MM.1S (cell line): ENCODE data around the gene VSTM4.

Source experiments
- CTCF ChIP-seq: fragments of 300-600 bp; sonication (generic); IDR thresholded peaks from 2 replicates; pipeline ENCODE4 v1.5.1; 2016; ENCODE audit warnings: antibody characterized with exemption, low read length, mixed read lengths
- EZH2 ChIP-seq: fragments of 300-600 bp; sonication (generic); optimal IDR thresholded peaks from 2 replicates; pipeline ENCODE3; 2017; ENCODE audit warnings: low read depth, mild to moderate bottlenecking, antibody characterized with exemption, low read length, mixed read lengths
- EZH2phosphoT487 ChIP-seq: fragments of 300-600 bp; sonication (generic); IDR thresholded peaks from 2 replicates; pipeline ENCODE4 v1.6.1; 2018; ENCODE audit warnings: antibody characterized with exemption, low read length

DNA sequence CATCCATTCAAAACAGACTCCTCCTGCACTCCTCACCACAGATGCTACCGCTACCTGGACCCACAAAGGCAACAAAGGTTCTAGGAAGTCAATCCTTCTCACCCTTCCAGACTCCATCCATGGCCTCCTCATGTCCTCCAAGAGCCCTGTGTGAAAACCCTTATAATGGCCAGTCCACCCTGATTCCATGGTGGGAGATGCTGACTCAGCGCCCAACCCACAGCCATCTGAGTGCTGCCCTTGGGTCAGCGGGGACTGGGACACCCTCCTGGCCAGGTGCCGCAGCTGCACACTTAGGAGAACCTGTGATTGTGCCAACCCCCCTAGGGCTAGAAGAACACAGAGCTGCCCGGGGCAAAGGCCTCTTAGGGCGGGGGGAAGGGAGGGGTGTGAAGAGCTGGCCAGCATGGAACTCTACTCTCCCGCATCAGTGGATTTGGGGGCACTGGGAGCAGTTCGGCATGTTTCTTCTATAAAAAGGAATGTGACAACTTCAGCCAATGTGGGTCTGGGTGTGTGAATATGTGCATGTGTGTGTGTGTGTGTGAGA, 47.5 kb upstream of the VSTM4 start:
- TF ChIP-seq EZH2phosphoT487 (no peak), CTCF (no peak), EZH2 (no peak)
